Measurements from ENCODE around the gene NDE1. TPM values are rescaled to one million over a fixed set of nuclear protein-coding genes. Genes with fewer than 3 reads are reported as not detected.
"Not testable (repeated sequence)": the region's sequence is repeated elsewhere in the genome, so short reads cannot be mapped to it uniquely, and the experiment has no call there.

The NDE1 gene
- total RNA-seq, 2 donors from 2014 or later = 38.5 to 50.3 TPM

DNA sequence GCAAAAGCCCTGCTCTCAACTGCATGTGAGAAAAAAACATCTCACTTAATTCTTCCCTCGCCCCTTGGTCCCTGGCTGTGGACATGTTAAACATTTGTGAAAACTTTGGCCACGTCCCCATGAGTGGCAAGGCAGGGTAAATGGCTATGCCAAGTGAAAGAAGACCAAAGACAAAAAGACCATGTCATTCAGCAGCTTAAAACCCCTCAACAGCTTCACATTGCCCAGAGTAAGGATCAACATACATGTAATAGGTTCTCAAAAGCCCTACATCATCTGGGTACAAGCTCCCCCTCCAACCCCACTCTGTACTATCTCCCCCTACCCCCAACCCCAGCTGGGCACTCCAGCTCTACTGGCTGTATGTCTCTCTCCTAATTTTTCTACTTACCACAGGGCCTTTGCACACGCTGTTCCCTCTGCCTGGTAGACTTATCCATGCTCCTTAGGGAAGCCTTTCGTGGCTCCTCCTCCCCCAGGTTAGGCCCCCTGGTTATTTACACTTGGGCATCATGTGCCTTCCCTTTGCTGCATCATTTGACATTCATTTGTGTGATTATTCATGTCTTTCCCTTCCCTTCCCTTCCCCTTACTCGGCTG is 75.7 kb downstream of the NDE1 start:
- peaks cover 6% of the 10 kb centered on the region for H3K36me3 ChIP-seq
- intact Hi-C loops (cut with DNase I) = no loop called here
- H3K9ac ChIP-seq (ENCODE audit: low read depth in 2 of 2, low read length in 2 of 2) = no peak overlapping the region
- no peak overlapping the region for H3K27ac ChIP-seq
- no peak overlapping the region for H3K4me3 ChIP-seq
- DNase-seq = no peak
- TF ChIP-seq CTCF (IDR thresholded peaks at IDR 0.05) = no peak
- H3K9me3 ChIP-seq = no peaks in the 10 kb centered on the region
- H3K27me3 ChIP-seq = no peaks in the 10 kb centered on the region
- no peaks in the 10 kb centered on the region for H3K4me1 ChIP-seq

DNA sequence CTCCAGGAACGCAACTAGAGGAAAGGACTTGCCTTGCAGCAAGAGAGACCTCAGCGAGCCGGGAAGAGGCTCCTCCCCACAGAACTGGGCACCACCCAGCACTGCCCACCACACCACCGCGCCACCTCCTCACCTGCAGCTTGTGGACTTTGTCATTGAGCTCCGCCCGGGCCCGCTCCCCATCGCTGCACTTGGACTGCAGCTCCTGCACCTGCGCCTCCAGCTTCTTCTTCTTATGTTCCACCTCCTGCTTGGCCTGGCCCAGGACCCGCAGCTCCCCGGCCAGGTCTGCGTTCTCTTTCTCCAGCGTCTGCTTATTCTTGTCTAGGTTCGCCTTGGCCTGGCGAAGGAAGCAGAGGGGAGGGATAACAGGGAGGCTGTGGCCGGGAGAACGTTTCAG is 76.7 kb downstream of the NDE1 start:
- Histone ChIP-seq H3K27me3 (no peaks in the 10 kb centered on the region), H3K36me3 (peaks cover 6% of the 10 kb centered on the region), H3K9ac (ENCODE audit: low read depth in 2 of 2, low read length in 2 of 2) (peak overlapping the region in 1 of 2 donors; percentile 26), H3K4me3 (no peak overlapping the region), H3K9me3 (no peaks in the 10 kb centered on the region), H3K4me1 (no peaks in the 10 kb centered on the region), H3K27ac (no peak overlapping the region)
- peak; percentile 86 for DNase-seq
- intact Hi-C loops (cut with DNase I) = no loop called here
- TF ChIP-seq CTCF (IDR thresholded peaks at IDR 0.05) = no peak

- DNase-seq; H3K4me1 ChIP-seq; H3K9me3 ChIP-seq; H3K27ac ChIP-seq; intact Hi-C loops (cut with DNase I); H3K27me3 ChIP-seq; H3K36me3 ChIP-seq; H3K9ac ChIP-seq (ENCODE audit: low read depth in 2 of 2, low read length in 2 of 2); H3K4me3 ChIP-seq: not testable (repeated sequence)
These were observed 77.7 kb downstream of the NDE1 start for GRCh38 chr16:15727697-15728096.

- Histone ChIP-seq H3K4me1 (no peaks in the 10 kb centered on the region), H3K4me3 (no peak overlapping the region), H3K9ac (ENCODE audit: low read depth in 2 of 2, low read length in 2 of 2) (no peak overlapping the region), H3K36me3 (peaks cover 6% of the 10 kb centered on the region), H3K27me3 (no peaks in the 10 kb centered on the region), H3K9me3 (no peaks in the 10 kb centered on the region), H3K27ac (no peak overlapping the region)
- no peak for DNase-seq
- intact Hi-C loops (cut with DNase I) = no loop called here
- no peak for TF ChIP-seq CTCF (IDR thresholded peaks at IDR 0.05)
These were observed 79.1 kb downstream of the NDE1 start for GRCh38 chr16:15729152-15729551.

- intact Hi-C loops (cut with DNase I) = no loop called here
- TF ChIP-seq CTCF (IDR thresholded peaks at IDR 0.05) = no peak
- no peak overlapping the region for H3K9ac ChIP-seq (ENCODE audit: low read depth in 2 of 2, low read length in 2 of 2)
- no peak for DNase-seq
- H3K27ac ChIP-seq = no peak overlapping the region
- H3K36me3 ChIP-seq = no peaks in the 10 kb centered on the region
- no peaks in the 10 kb centered on the region for H3K9me3 ChIP-seq
- no peak overlapping the region for H3K4me3 ChIP-seq
- H3K4me1 ChIP-seq = no peaks in the 10 kb centered on the region
- no peaks in the 10 kb centered on the region for H3K27me3 ChIP-seq
These were observed 82.4 kb downstream of the NDE1 start for GRCh38 chr16:15732416-15732815.

GRCh38 chr16:15735610-15736009 is 85.6 kb downstream of the NDE1 start:
- intact Hi-C loops (cut with DNase I) = no loop called here
- Histone ChIP-seq H3K4me1 (no peaks in the 10 kb centered on the region), H3K27me3 (no peaks in the 10 kb centered on the region), H3K9ac (ENCODE audit: low read depth in 2 of 2, low read length in 2 of 2) (no peak overlapping the region), H3K27ac (no peak overlapping the region), H3K9me3 (no peaks in the 10 kb centered on the region), H3K4me3 (no peak overlapping the region), H3K36me3 (no peaks in the 10 kb centered on the region)
- DNase-seq = no peak
- no peak for TF ChIP-seq CTCF (IDR thresholded peaks at IDR 0.05)
